Tracheal epithelial cell (primary cell): ENCODE measurements around the gene VTI1B. TPM values are rescaled to one million over a fixed set of nuclear protein-coding genes. Genes with fewer than 3 reads are reported as not detected.

Experiments
- total RNA-seq: library from RNA; depleted of rRNA; stranded (reverse); fragments of >200 nt; gene quantifications from 2 replicates; pipeline ENCODE4 v1.2.1, GENCODE V29; 2014

The VTI1B gene
- 48.0 and 62.7 TPM in 2 replicates for total RNA-seq

GRCh38 chr14:67674480-67675218 is at the start of gene VTI1B:
VTI1B (minus strand) TSS chr14:67674632; CDS start chr14:67674489, 143 bp downstream.

GRCh38 chr14:67701492-67701891 is 27.1 kb upstream of the VTI1B start, which contains the start of gene RDH12:
RDH12 (plus strand) TSS chr14:67701886; CDS start chr14:67722643, 20,757 bp downstream.

GRCh38 chr14:67695394-67695949 is 21.0 kb upstream of the VTI1B start, which contains the start of gene RDH11:
RDH11 (minus strand) TSS chr14:67695764; CDS start chr14:67695703, 61 bp downstream.

GRCh38 chr14:67619446-67620216 is 54.8 kb downstream of the VTI1B start, which contains the start of gene ARG2:
ARG2 (plus strand) TSS chr14:67619920; CDS start chr14:67619978, 58 bp downstream.

GRCh38 chr14:67599698-67600561 is 74.5 kb downstream of the VTI1B start, which contains the start of gene PIGH:
PIGH (minus strand) TSS chr14:67600268; CDS start chr14:67600203, 65 bp downstream.

Other genes with a start within 250 kb of the VTI1B start
- 0.43 and 1.9 TPM in 2 replicates for gene TMEM229B, start 185.9 kb downstream of the VTI1B start, total RNA-seq
- gene PLEKHH1, start 141.3 kb downstream of the VTI1B start, total RNA-seq = 2.9 and 4.0 TPM in 2 replicates
- gene PIGH, start 74.4 kb downstream of the VTI1B start, total RNA-seq = 18.1 and 20.0 TPM in 2 replicates
- 52.0 and 53.7 TPM in 2 replicates for gene ARG2, start 54.7 kb downstream of the VTI1B start, total RNA-seq
- 122 and 141 TPM in 2 replicates for gene RDH11, start 21.1 kb upstream of the VTI1B start, total RNA-seq
- 1.5 and 1.7 TPM in 2 replicates for gene RDH12, start 27.3 kb upstream of the VTI1B start, total RNA-seq
- 12.0 and 13.0 TPM in 2 replicates for gene ZFYVE26, start 142.0 kb upstream of the VTI1B start, total RNA-seq
- 9.6 and 12.5 TPM in 2 replicates for gene RAD51B, start 145.1 kb upstream of the VTI1B start, total RNA-seq